ENCODE results near the gene TKTL1.

DNA sequence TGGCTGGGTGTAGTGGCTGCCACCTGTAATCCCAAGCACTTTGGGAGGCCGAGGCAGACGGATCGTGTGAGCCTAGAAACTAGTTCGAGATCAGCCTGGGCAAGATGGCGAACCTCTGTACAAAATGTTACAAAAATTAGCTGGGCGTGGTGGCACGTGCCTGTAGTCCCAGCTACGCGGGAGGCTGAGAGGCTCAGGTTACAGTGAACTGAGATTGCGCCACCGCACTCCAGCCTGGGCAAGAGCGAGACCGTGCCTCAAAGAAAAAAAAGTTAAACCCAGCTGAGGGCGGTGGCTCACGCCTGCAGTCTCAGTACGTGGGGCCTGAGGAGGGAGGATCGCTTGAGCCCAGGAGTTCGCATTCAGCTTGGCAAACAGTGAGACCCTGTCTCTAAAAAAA lies 1.1 kb downstream of the TKTL1 start:
- no peak for TF ChIP-seq CTCF (IDR thresholded peaks at IDR 0.05)
- no peak for TF ChIP-seq POLR2A (IDR thresholded peaks at IDR 0.05)

Data from uterus (tissue), 2 donors.